Caco-2 (cell line): ENCODE data around the gene MAN1C1. TPM values are rescaled to one million over a fixed set of nuclear protein-coding genes. Genes with fewer than 3 reads are reported as not detected.

ENCODE experiments used
- BruUV-seq: library from RNA; stranded (reverse); fragments of 400-500 nt; replicated peaks from 2 replicates; lab custom pipeline; 2021; lab: Mats Ljungman, UMichigan
- CTCF ChIA-PET: fragments of 300-600 bp; sonication (Branson Sonifier 250); formaldehyde crosslinking; loops from one replicate; lab custom pipeline; 2022; ENCODE audit warnings: antibody characterized with exemption; lab: Charles Lee
- POLR2A ChIA-PET: fragments of 300-600 bp; sonication (Branson Sonifier 250); formaldehyde crosslinking; loops from one replicate; lab custom pipeline; 2022; ENCODE audit warnings: antibody characterized with exemption; lab: Charles Lee
- DNase-seq, 2 experiments: peaks; one replicate each; pipeline versions ENCODE4 v3.0.0 to v3.0.0-alpha.2; 2020 to 2022
- H3K27me3 ChIP-seq: replicated peaks from 2 replicates; pipeline ENCODE4 v1.6.0; 2011; ENCODE audit warnings: low read length; ENCODE audit not compliant: control insufficient read depth, insufficient read depth
- H3K36me3 ChIP-seq: 2 replicates; pipeline ENCODE4 v1.5.1; 2011; ENCODE audit warnings: low read length; ENCODE audit not compliant: control insufficient read depth, insufficient read depth
- H3K4me1 ChIP-seq: fragments of 250-450 bp; sonication (Bioruptor Pico); 2 replicates; pipeline ENCODE4 v1.5.1; 2020; ENCODE audit warnings: mild to moderate bottlenecking
- H3K4me3 ChIP-seq: 2 replicates; pipeline ENCODE4 v1.5.1; 2011; ENCODE audit warnings: low read depth, mild to moderate bottlenecking, control low read depth, low read length
- H3K9me3 ChIP-seq: fragments of 250-450 bp; sonication (Bioruptor Pico); 2 replicates; pipeline ENCODE4 v1.5.1; 2020; ENCODE audit warnings: mild to moderate bottlenecking, moderate library complexity
- H3K27ac Mint-ChIP-seq: one replicate; pipeline ENCODE4 v1.8.0; 2022; ENCODE audit warnings: mixed read lengths; ENCODE audit not compliant: unreplicated experiment
- H3K27me3 Mint-ChIP-seq: one replicate; pipeline ENCODE4 v1.8.0; 2022; ENCODE audit warnings: mixed read lengths; ENCODE audit not compliant: insufficient read depth, unreplicated experiment
- H3K36me3 Mint-ChIP-seq: one replicate; pipeline ENCODE4 v1.8.0; 2022; ENCODE audit warnings: mild to moderate bottlenecking, mixed read lengths; ENCODE audit not compliant: insufficient read depth, unreplicated experiment
- H3K4me1 Mint-ChIP-seq: one replicate; pipeline ENCODE4 v1.8.0; 2022; ENCODE audit warnings: low read depth, mixed read lengths; ENCODE audit not compliant: unreplicated experiment
- H3K4me3 Mint-ChIP-seq: one replicate; pipeline ENCODE4 v1.8.0; 2022; ENCODE audit warnings: mild to moderate bottlenecking, moderate library complexity, mixed read lengths; ENCODE audit not compliant: unreplicated experiment
- H3K9me3 Mint-ChIP-seq: one replicate; pipeline ENCODE4 v1.8.0; 2022; ENCODE audit warnings: mixed read lengths; ENCODE audit not compliant: unreplicated experiment
- CTCF ChIP-seq, 2 experiments: fragments of 200-600 bp in 1 of 2; IDR thresholded peaks; 1 replicate in 1 of 2; 2 replicates in 1 of 2; pipeline versions ENCODE4 v1.5.1 to v1.8.0; 2011 to 2022; ENCODE audit warnings: antibody characterized with exemption in 1 of 2, control low read depth in 1 of 2, inconsistent platforms in 1 of 2, low read depth in 1 of 2, low read length in 1 of 2, mild to moderate bottlenecking in 1 of 2, moderate library complexity in 1 of 2; ENCODE audit not compliant: insufficient read depth in 1 of 2, severe bottlenecking in 1 of 2, unreplicated experiment in 1 of 2
- intact Hi-C: fragments of 100-400 bp; cut with micrococcal nuclease; formaldehyde crosslinking; loops from one replicate; pipeline ENCODE4 v1.10.0; 2022; ENCODE audit not compliant: unreplicated experiment
- total RNA-seq: library from RNA; stranded (reverse); gene quantifications from 2 replicates; pipeline ENCODE4 v1.2.3, GENCODE V29; 2022

Gene MAN1C1
- total RNA-seq, 1 experiment from 2014 or later = 2.7 TPM

DNA sequence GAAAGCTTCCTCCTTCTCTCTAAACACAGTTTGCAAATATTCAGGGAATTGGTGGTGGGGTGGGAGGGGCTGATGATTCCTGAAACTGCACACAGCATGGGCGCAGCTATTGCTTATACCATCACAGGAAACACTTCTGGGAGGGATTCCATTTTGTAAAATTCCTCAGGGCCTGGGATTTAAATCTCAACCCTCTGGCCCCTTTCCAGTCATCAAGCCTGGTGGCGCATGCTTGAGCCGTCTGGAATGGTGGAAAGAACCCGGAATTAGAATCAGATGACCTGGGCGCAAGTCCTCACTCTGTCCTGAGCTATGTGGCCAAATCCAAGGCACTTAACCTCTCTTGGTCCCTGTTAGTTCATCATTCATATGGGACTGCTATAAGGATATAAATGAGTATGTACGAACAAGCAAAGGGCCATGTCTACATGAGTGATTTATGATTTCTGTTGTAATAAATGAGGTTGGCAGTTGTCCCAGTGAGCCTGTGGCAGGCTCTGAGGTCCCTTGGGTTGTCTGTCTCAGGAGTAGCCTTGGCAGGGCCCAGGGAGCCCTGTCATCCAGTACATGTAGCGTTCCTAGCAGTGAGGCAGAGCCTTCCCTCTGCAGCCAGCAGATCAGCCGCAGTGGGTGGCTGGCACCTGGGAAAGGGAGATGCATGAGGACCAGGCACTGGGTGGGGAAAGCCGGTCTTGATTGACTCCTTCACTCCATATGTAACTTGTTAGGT lies 72.0 kb downstream of the MAN1C1 start:
- H3K27me3 ChIP-seq = no peaks in the 10 kb centered on the region
- H3K9me3 ChIP-seq = no peaks in the 10 kb centered on the region
- H3K27me3 Mint-ChIP-seq = no peaks in the 10 kb centered on the region
- TF ChIP-seq CTCF (IDR thresholded peaks at IDR 0.05; ENCODE audit: insufficient read depth in 1 of 2, low read depth in 1 of 2, low read length in 1 of 2, severe bottlenecking in 1 of 2, unreplicated experiment in 1 of 2) = no peak
- DNase-seq = no peak
- no peaks in the 10 kb centered on the region for H3K9me3 Mint-ChIP-seq
- no peak overlapping the region for H3K4me3 Mint-ChIP-seq
- no peaks in the 10 kb centered on the region for H3K4me1 ChIP-seq
- H3K4me1 Mint-ChIP-seq = no peaks in the 10 kb centered on the region
- CTCF ChIA-PET = no interaction called here
- POLR2A ChIA-PET = no interaction called here
- no peak overlapping the region for H3K4me3 ChIP-seq
- no TSS peak for BruUV-seq
- intact Hi-C loops = no loop called here
- H3K27ac Mint-ChIP-seq = no peak overlapping the region
- H3K36me3 ChIP-seq = no peaks in the 10 kb centered on the region
- H3K36me3 Mint-ChIP-seq = no peaks in the 10 kb centered on the region

GRCh38 chr1:25689686-25690381 lies 73.2 kb downstream of the MAN1C1 start:
- no peak for TF ChIP-seq CTCF (IDR thresholded peaks at IDR 0.05; ENCODE audit: insufficient read depth in 1 of 2, low read depth in 1 of 2, low read length in 1 of 2, severe bottlenecking in 1 of 2, unreplicated experiment in 1 of 2)
- Mint-ChIP-seq H3K27ac (no peak overlapping the region), H3K4me3 (no peak overlapping the region), H3K4me1 (no peaks in the 10 kb centered on the region), H3K36me3 (no peaks in the 10 kb centered on the region), H3K27me3 (no peaks in the 10 kb centered on the region), H3K9me3 (no peaks in the 10 kb centered on the region)
- intact Hi-C loops = no loop called here
- H3K36me3 ChIP-seq = no peaks in the 10 kb centered on the region
- no peaks in the 10 kb centered on the region for H3K9me3 ChIP-seq
- DNase-seq = no peak
- CTCF ChIA-PET = interaction anchor here (0.6 kb wide), 1 partner anchor 377 kb away, joined by 4 read pairs; no protein-coding TSS in a partner anchor
- H3K4me3 ChIP-seq = no peak overlapping the region
- no TSS peak for BruUV-seq
- no peaks in the 10 kb centered on the region for H3K27me3 ChIP-seq
- POLR2A ChIA-PET = no interaction called here
- H3K4me1 ChIP-seq = no peaks in the 10 kb centered on the region

DNA sequence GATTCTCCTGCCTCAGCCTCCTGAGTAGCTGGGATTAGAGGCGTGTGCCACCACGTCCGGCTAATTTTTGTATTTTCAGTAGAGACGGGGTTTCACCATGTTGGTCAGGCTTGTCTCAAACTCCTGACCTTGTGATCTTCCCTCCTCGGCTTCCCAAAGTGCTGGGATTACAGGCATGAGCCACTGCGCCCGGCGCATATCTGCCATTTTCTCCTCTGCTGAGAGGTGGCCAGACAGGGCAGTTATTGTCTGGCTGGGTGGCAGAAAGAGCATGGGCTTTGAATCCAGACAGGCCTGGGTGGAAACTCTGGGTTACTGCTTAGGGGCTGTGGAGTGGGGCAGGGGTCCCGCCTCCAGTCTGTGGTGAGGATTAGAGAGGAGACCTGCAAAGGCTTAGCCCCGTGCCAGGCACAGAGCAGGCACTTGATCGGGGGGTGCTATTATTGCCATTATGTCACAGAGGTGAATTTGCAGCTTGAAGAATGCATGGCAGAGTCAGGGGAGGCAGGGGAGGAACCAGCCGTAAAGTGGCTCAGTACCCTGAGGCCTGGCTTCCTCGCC lies 73.9 kb downstream of the MAN1C1 start:
- no peak for DNase-seq
- CTCF ChIA-PET = interaction anchor here (0.6 kb wide), 1 partner anchor 377 kb away, joined by 4 read pairs; no protein-coding TSS in a partner anchor
- intact Hi-C loops = no loop called here
- Histone ChIP-seq H3K9me3 (no peaks in the 10 kb centered on the region), H3K36me3 (no peaks in the 10 kb centered on the region), H3K27me3 (no peaks in the 10 kb centered on the region), H3K4me3 (no peak overlapping the region), H3K4me1 (no peaks in the 10 kb centered on the region)
- no peak overlapping the region for H3K27ac Mint-ChIP-seq
- POLR2A ChIA-PET = no interaction called here
- no peak for TF ChIP-seq CTCF (IDR thresholded peaks at IDR 0.05; ENCODE audit: insufficient read depth in 1 of 2, low read depth in 1 of 2, low read length in 1 of 2, severe bottlenecking in 1 of 2, unreplicated experiment in 1 of 2)
- no TSS peak for BruUV-seq
- H3K9me3 Mint-ChIP-seq = no peaks in the 10 kb centered on the region
- H3K27me3 Mint-ChIP-seq = no peaks in the 10 kb centered on the region
- H3K4me1 Mint-ChIP-seq = peaks cover under 1% of the 10 kb centered on the region
- no peaks in the 10 kb centered on the region for H3K36me3 Mint-ChIP-seq
- H3K4me3 Mint-ChIP-seq = no peak overlapping the region
